C4-2B (cell line): ENCODE results near the gene KAT6B.
"Not testable (repeated sequence)": the region's sequence is repeated elsewhere in the genome, so short reads cannot be mapped to it uniquely, and the experiment has no call there.

Experiments
- H3K27ac ChIP-seq: fragments of 450-650 bp; 2 replicates; pipeline ENCODE4 v1.5.1; 2017
- CTCF ChIP-seq: fragments of 450-650 bp; conservative IDR thresholded peaks from 2 replicates; pipeline ENCODE4 v1.5.1; 2017; ENCODE audit warnings: mild to moderate bottlenecking
- ZFX ChIP-seq: fragments of 450-650 bp; IDR thresholded peaks from 2 replicates; pipeline ENCODE4 v1.6.1; 2017

KAT6B gene

GRCh38 chr10:74892839-74893238, 66.4 kb downstream of the KAT6B start:
- TF ChIP-seq CTCF (no peak), ZFX (no peak)

DNA sequence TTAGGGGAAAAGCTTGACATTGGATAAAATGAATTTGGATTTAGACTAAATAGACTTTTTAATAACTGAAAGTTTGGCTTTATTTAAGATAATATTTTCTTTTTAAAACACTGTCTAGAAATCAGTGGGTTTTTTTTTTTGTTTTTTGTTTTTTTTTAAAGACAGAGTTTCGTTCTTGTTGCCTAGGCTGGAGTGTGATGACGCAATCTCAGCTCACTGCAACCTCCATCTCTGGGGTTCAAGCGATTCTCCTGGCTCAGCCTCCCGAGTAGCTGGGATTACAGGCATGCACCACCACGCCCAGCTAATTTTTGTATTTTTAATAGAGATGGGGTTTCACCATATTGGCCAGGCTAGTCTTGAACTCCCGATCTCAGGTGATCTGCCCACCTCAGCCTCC, 66.9 kb downstream of the KAT6B start:
- H3K27ac ChIP-seq = not testable (repeated sequence)

More at GRCh38 chr10:74892839-74893238, 66.4 kb downstream of the KAT6B start:
- H3K27ac ChIP-seq = no peak overlapping the region

GRCh38 chr10:74896788-74897527, 70.6 kb downstream of the KAT6B start:
- H3K27ac ChIP-seq = no peak overlapping the region
- no peak for TF ChIP-seq ZFX
- no peak for TF ChIP-seq CTCF

- TF ChIP-seq ZFX (no peak), CTCF (no peak)
Observed at GRCh38 chr10:74898201-74898976, 72.0 kb downstream of the KAT6B start.

GRCh38 chr10:74900297-74900696, 73.9 kb downstream of the KAT6B start:
- no peak overlapping the region for H3K27ac ChIP-seq
- TF ChIP-seq CTCF (no peak), ZFX (no peak)

More at GRCh38 chr10:74898201-74898976, 72.0 kb downstream of the KAT6B start:
- no peak overlapping the region for H3K27ac ChIP-seq

DNA sequence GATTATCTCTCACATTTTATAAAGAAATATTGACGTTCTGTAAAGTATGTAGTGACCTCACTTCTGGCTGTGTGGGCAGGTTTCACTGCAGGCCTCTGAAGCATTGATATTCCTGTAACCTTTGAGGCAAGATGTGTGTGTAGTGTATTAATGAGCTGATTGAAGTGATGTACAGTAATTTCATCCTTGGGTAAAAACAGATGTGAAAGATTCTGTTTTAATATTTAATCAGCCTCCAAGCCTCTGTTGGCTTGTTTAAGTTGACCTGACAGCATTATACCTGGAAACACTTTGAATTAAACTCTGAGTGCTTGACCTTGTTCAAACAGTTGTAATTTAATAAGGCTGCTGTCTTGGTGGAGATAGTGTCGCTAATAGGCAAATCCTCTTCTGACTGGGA, 74.9 kb downstream of the KAT6B start:
- no peak for TF ChIP-seq CTCF
- TF ChIP-seq ZFX = no peak
- H3K27ac ChIP-seq = no peak overlapping the region

DNA sequence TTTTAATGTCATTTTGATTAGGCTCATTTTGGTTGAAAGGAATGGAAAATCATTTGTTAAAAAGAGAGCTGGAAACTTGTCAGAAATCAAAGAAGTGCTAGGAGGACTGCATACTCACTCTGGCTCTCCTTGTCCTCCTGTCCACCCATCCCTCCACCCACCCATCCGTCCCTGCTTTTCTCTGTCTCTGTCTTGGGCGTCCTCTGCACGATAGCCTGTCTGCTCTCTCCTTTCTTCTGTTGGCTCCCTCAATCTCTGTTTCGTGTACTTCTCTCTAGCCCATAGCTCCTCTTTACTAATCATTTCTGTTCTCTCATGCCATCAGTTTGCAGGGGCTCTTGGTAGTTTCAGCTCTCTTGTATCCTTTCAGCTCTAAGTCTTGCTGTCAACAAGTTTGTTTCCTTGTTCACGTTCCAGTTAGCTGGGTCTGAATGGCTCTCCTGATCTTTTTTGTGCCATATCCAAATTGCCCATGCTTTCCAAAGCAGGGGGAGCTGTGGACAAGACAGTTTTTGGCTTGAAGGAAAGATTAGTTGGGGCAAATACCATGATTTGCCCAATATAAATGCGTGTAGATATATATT, 75.6 kb downstream of the KAT6B start:
- TF ChIP-seq CTCF = no peak
- TF ChIP-seq ZFX = no peak
- no peak overlapping the region for H3K27ac ChIP-seq
